SK-N-SH treated with all-trans-retinoic acid at 6 μM for 48 hours (cell line): ENCODE results near the gene S100A7.
"Not testable (repeated sequence)": the region's sequence is repeated elsewhere in the genome, so short reads cannot be mapped to it uniquely, and the experiment has no call there.

Experiments
- ATAC-seq: fragments of 200-7000 bp; cut with Tn5 transposase; 3 replicates; pipeline ENCODE4 v1.9.1; 2020; ENCODE audit warnings: mild to moderate bottlenecking, moderate library complexity
- ARNTL ChIP-seq: fragments of 450-650 bp; formaldehyde crosslinking; IDR thresholded peaks from 2 replicates; pipeline ENCODE4 v1.5.0; 2020; ENCODE audit warnings: low read depth, mild to moderate bottlenecking, moderate library complexity, borderline replicate concordance
- CSDC2 ChIP-seq: fragments of 250-450 bp; sonication (Bioruptor Pico); IDR thresholded peaks from 2 replicates; pipeline ENCODE4 v1.5.0; 2020; ENCODE audit warnings: mild to moderate bottlenecking, moderate library complexity
- ESRRG ChIP-seq: fragments of 250-450 bp; sonication (Bioruptor Pico); IDR thresholded peaks from 2 replicates; pipeline ENCODE4 v1.6.1; 2021; ENCODE audit warnings: mild to moderate bottlenecking
- GLIS3 ChIP-seq: fragments of 250-450 bp; sonication (Bioruptor Pico); IDR thresholded peaks from 2 replicates; pipeline ENCODE4 v1.5.0; 2020; ENCODE audit warnings: mild to moderate bottlenecking, moderate library complexity
- ISL1 ChIP-seq: fragments of 250-450 bp; sonication (Bioruptor Pico); IDR thresholded peaks from 2 replicates; pipeline ENCODE4 v2.1.2; 2022; ENCODE audit warnings: mild to moderate bottlenecking, moderate library complexity
- OSR1 ChIP-seq: fragments of 250-450 bp; sonication (Bioruptor Pico); IDR thresholded peaks from 2 replicates; pipeline ENCODE4 v1.8.0; 2022; ENCODE audit warnings: moderate library complexity, mild to moderate bottlenecking, inconsistent platforms
- PPARA ChIP-seq: fragments of 250-450 bp; sonication (Bioruptor Pico); IDR thresholded peaks from 2 replicates; pipeline ENCODE4 v1.5.0; 2020; ENCODE audit warnings: mild to moderate bottlenecking, borderline replicate concordance
- RARB ChIP-seq: fragments of 250-450 bp; sonication (Bioruptor Pico); IDR thresholded peaks from 2 replicates; pipeline ENCODE4 v1.8.0; 2021; ENCODE audit warnings: mild to moderate bottlenecking, moderate library complexity
- SNAI2 ChIP-seq: fragments of 250-450 bp; sonication (Bioruptor Pico); IDR thresholded peaks from 2 replicates; pipeline ENCODE4 v1.5.0; 2020; ENCODE audit warnings: mild to moderate bottlenecking, moderate library complexity
- TCF4 ChIP-seq: fragments of 250-450 bp; sonication (Bioruptor Pico); IDR thresholded peaks from 2 replicates; pipeline ENCODE4 v1.8.0; 2021; ENCODE audit warnings: mild to moderate bottlenecking, moderate library complexity, borderline replicate concordance
- TOX ChIP-seq: fragments of 250-450 bp; sonication (Bioruptor Pico); IDR thresholded peaks from 2 replicates; pipeline ENCODE4 v1.8.0; 2021; ENCODE audit warnings: mild to moderate bottlenecking, moderate library complexity, borderline replicate concordance
- ZC3H10 ChIP-seq: fragments of 250-450 bp; sonication (Bioruptor Pico); IDR thresholded peaks from 2 replicates; pipeline ENCODE4 v1.5.1; 2021; ENCODE audit warnings: mild to moderate bottlenecking, moderate library complexity
- ZFP3 ChIP-seq: fragments of 250-450 bp; sonication (Bioruptor Pico); IDR thresholded peaks from 2 replicates; pipeline ENCODE4 v1.5.0; 2020; ENCODE audit warnings: mild to moderate bottlenecking, moderate library complexity
- ZFP30 ChIP-seq: fragments of 450-650 bp; formaldehyde crosslinking; IDR thresholded peaks from 2 replicates; pipeline ENCODE4 v1.5.0; 2022; ENCODE audit warnings: mild to moderate bottlenecking, moderate library complexity
- ZNF565 ChIP-seq: fragments of 450-650 bp; formaldehyde crosslinking; conservative IDR thresholded peaks from 2 replicates; pipeline ENCODE4 v1.5.0; 2020; ENCODE audit warnings: low read depth, mild to moderate bottlenecking, moderate library complexity
- ZNF70 ChIP-seq: fragments of 450-650 bp; formaldehyde crosslinking; IDR thresholded peaks from 2 replicates; pipeline ENCODE4 v1.5.0; 2020; ENCODE audit warnings: mild to moderate bottlenecking, moderate library complexity
- ZNF8 ChIP-seq: fragments of 450-650 bp; formaldehyde crosslinking; IDR thresholded peaks from 2 replicates; pipeline ENCODE4 v1.5.0; 2020; ENCODE audit warnings: mild to moderate bottlenecking, moderate library complexity
- TF ChIP-seq, protein P1 (sequence below): fragments of 250-450 bp; sonication (Bioruptor Pico); IDR thresholded peaks from 2 replicates; pipeline ENCODE4 v1.5.0; 2020; ENCODE audit warnings: mild to moderate bottlenecking, moderate library complexity
- TF ChIP-seq, protein P2 (sequence below): fragments of 250-450 bp; sonication (Bioruptor Pico); IDR thresholded peaks from 2 replicates; pipeline ENCODE4 v1.5.1; 2021; ENCODE audit warnings: mild to moderate bottlenecking, moderate library complexity
- TF ChIP-seq, protein P3 (sequence below): fragments of 250-450 bp; sonication (Bioruptor Pico); IDR thresholded peaks from 2 replicates; pipeline ENCODE4 v1.5.1; 2020; ENCODE audit warnings: low read depth, mild to moderate bottlenecking, moderate library complexity
- TF ChIP-seq, protein P4 (sequence below): fragments of 250-450 bp; sonication (Bioruptor Pico); IDR thresholded peaks from 2 replicates; pipeline ENCODE4 v1.8.0; 2020; ENCODE audit warnings: mild to moderate bottlenecking, moderate library complexity, borderline replicate concordance
- TF ChIP-seq, protein P5 (sequence below): fragments of 250-450 bp; sonication (Bioruptor Pico); IDR thresholded peaks from 2 replicates; pipeline ENCODE4 v1.8.0; 2021; ENCODE audit warnings: low read depth, mild to moderate bottlenecking, moderate library complexity, borderline replicate concordance

S100A7 gene

DNA sequence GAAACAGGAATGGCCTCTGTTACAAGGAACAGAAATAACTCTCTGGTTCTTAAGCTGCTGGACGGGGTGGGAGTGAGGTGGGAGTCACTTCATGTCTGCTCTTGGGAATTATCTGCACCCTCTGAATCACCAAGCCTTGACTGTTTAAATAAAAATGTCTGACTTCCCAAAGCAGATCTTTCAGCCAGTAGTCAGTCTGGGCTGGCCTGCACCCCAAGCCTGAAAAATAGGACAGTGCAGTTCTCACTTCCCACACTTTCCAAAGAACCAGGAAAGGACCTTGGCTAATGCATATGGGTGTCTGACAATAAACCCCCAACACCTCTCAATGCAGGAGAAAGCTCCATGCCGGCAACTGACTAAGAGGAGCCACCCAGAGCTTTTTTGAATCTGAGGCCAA is 796 bp downstream of the S100A7 start:
- no peak for ATAC-seq
- no peak for TF ChIP-seq GLIS3
- TF ChIP-seq, protein P1, sequence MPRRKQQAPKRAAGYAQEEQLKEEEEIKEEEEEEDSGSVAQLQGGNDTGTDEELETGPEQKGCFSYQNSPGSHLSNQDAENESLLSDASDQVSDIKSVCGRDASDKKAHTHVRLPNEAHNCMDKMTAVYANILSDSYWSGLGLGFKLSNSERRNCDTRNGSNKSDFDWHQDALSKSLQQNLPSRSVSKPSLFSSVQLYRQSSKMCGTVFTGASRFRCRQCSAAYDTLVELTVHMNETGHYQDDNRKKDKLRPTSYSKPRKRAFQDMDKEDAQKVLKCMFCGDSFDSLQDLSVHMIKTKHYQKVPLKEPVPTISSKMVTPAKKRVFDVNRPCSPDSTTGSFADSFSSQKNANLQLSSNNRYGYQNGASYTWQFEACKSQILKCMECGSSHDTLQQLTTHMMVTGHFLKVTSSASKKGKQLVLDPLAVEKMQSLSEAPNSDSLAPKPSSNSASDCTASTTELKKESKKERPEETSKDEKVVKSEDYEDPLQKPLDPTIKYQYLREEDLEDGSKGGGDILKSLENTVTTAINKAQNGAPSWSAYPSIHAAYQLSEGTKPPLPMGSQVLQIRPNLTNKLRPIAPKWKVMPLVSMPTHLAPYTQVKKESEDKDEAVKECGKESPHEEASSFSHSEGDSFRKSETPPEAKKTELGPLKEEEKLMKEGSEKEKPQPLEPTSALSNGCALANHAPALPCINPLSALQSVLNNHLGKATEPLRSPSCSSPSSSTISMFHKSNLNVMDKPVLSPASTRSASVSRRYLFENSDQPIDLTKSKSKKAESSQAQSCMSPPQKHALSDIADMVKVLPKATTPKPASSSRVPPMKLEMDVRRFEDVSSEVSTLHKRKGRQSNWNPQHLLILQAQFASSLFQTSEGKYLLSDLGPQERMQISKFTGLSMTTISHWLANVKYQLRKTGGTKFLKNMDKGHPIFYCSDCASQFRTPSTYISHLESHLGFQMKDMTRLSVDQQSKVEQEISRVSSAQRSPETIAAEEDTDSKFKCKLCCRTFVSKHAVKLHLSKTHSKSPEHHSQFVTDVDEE (CRISPR knock-in tag): no peak
- no peak for TF ChIP-seq TOX (CRISPR knock-in tag)
- TF ChIP-seq ZFP30: no peak
- no peak for TF ChIP-seq ZNF70
- TF ChIP-seq, protein P2, sequence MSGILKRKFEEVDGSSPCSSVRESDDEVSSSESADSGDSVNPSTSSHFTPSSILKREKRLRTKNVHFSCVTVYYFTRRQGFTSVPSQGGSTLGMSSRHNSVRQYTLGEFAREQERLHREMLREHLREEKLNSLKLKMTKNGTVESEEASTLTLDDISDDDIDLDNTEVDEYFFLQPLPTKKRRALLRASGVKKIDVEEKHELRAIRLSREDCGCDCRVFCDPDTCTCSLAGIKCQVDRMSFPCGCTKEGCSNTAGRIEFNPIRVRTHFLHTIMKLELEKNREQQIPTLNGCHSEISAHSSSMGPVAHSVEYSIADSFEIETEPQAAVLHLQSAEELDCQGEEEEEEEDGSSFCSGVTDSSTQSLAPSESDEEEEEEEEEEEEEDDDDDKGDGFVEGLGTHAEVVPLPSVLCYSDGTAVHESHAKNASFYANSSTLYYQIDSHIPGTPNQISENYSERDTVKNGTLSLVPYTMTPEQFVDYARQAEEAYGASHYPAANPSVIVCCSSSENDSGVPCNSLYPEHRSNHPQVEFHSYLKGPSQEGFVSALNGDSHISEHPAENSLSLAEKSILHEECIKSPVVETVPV (CRISPR knock-in tag): no peak
- no peak for TF ChIP-seq PPARA (CRISPR knock-in tag)
- no peak for TF ChIP-seq ISL1 (CRISPR knock-in tag)
- TF ChIP-seq TCF4 (CRISPR knock-in tag): no peak
- TF ChIP-seq SNAI2 (CRISPR knock-in tag): no peak
- TF ChIP-seq ZC3H10 (CRISPR knock-in tag): no peak

DNA sequence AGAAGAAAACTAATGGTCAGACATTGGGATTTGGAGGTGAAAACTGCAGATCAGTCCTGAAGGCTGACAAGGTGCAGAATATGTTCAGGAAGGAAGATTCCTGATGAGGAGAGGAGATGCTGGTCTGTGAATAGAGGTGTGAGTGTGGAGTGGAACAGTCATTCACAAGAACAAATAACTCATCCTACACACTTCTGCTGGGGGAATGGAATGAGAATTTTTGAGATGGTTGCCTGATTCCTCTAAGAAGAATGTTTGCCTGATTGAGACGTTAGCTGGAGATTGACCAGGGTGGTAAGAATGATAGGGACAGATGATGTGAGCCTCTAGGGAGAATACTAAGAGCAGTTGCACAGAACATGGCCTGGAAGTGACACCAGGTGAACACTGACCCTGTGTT is 4.1 kb downstream of the S100A7 start:
- no peak for TF ChIP-seq RARB
- TF ChIP-seq, protein P3, sequence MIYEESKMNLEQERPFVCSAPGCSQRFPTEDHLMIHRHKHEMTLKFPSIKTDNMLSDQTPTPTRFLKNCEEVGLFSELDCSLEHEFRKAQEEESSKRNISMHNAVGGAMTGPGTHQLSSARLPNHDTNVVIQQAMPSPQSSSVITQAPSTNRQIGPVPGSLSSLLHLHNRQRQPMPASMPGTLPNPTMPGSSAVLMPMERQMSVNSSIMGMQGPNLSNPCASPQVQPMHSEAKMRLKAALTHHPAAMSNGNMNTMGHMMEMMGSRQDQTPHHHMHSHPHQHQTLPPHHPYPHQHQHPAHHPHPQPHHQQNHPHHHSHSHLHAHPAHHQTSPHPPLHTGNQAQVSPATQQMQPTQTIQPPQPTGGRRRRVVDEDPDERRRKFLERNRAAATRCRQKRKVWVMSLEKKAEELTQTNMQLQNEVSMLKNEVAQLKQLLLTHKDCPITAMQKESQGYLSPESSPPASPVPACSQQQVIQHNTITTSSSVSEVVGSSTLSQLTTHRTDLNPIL: no peak
- TF ChIP-seq CSDC2 (CRISPR knock-in tag): no peak
- no peak for TF ChIP-seq ZFP30
- no peak for TF ChIP-seq ISL1 (CRISPR knock-in tag)
- no peak for TF ChIP-seq ZNF8
- TF ChIP-seq, protein P4, sequence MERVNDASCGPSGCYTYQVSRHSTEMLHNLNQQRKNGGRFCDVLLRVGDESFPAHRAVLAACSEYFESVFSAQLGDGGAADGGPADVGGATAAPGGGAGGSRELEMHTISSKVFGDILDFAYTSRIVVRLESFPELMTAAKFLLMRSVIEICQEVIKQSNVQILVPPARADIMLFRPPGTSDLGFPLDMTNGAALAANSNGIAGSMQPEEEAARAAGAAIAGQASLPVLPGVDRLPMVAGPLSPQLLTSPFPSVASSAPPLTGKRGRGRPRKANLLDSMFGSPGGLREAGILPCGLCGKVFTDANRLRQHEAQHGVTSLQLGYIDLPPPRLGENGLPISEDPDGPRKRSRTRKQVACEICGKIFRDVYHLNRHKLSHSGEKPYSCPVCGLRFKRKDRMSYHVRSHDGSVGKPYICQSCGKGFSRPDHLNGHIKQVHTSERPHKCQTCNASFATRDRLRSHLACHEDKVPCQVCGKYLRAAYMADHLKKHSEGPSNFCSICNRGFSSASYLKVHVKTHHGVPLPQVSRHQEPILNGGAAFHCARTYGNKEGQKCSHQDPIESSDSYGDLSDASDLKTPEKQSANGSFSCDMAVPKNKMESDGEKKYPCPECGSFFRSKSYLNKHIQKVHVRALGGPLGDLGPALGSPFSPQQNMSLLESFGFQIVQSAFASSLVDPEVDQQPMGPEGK (CRISPR knock-in tag): no peak
- TF ChIP-seq, protein P1 (CRISPR knock-in tag): no peak
- TF ChIP-seq GLIS3: no peak
- no peak for TF ChIP-seq ARNTL (CRISPR knock-in tag)
- TF ChIP-seq, protein P5, sequence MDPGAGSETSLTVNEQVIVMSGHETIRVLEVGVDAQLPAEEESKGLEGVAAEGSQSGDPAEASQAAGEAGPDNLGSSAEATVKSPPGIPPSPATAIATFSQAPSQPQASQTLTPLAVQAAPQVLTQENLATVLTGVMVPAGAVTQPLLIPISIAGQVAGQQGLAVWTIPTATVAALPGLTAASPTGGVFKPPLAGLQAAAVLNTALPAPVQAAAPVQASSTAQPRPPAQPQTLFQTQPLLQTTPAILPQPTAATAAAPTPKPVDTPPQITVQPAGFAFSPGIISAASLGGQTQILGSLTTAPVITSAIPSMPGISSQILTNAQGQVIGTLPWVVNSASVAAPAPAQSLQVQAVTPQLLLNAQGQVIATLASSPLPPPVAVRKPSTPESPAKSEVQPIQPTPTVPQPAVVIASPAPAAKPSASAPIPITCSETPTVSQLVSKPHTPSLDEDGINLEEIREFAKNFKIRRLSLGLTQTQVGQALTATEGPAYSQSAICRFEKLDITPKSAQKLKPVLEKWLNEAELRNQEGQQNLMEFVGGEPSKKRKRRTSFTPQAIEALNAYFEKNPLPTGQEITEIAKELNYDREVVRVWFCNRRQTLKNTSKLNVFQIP (CRISPR knock-in tag): no peak
- no peak for TF ChIP-seq OSR1 (CRISPR knock-in tag)
- no peak for TF ChIP-seq SNAI2 (CRISPR knock-in tag)
- TF ChIP-seq ESRRG: no peak
- no peak for TF ChIP-seq ZC3H10 (CRISPR knock-in tag)
- no peak for TF ChIP-seq ZNF565 (CRISPR knock-in tag)
- no peak for TF ChIP-seq ZFP3 (CRISPR knock-in tag)
- ATAC-seq: no peak

DNA sequence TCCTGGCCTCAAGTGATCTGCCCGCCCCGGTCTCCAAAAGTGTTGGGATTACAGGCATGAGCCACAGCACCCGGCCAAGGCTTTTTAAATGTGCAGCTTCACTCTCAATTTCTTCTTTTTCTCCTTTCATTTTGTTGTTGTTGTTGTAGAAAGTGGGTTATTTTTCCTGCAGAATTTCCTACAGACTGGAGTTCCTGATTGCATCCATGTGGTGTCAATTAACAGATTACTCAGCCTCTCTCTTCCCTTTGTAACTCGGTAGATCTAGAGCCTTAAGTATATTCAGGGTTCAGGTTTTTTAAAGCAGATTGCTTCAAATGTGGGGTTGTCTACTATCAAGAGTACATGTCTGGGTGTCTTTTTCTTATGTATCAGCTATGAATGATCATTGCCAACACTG is 11.6 kb downstream of the S100A7 start:
- ATAC-seq: not testable (repeated sequence)
